ENCODE measurements around the gene MAPK4. TPM values are rescaled to one million over a fixed set of nuclear protein-coding genes. Genes with fewer than 3 reads are reported as not detected.

Gene MAPK4
- total RNA-seq, 6 donors from 2014 or later = 1.0 to 12.0 (median 6.7) TPM

DNA sequence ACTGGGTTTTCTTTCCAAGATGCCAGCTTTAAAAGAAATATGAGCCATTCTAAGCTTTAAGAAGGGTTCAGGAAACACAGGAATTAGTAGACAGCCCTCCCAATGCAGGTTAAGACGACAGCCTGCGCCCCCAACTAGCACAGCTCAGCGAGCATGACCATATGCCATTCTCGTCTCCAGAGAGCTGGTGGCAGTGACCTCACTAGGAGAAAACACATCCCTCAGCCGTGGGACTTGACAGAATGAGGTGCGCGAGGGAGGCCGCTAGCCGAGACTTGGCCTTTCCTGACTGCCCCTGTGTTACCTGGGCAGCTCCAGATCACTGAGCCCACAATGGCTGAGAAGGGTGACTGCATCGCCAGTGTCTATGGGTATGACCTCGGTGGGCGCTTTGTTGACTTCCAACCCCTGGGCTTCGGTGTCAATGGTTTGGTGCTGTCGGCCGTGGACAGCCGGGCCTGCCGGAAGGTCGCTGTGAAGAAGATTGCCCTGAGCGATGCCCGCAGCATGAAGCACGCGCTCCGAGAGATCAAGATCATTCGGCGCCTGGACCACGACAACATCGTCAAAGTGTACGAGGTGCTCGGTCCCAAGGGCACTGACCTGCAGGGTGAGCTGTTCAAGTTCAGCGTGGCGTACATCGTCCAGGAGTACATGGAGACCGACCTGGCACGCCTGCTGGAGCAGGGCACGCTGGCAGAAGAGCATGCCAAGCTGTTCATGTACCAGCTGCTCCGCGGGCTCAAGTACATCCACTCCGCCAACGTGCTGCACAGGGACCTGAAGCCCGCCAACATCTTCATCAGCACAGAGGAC is 103.9 kb downstream of the MAPK4 start:
- TF ChIP-seq POLR2AphosphoS5 (IDR thresholded peaks at IDR 0.05) = no peak
- TF ChIP-seq POLR2A (IDR thresholded peaks at IDR 0.05) = no peak
- TF ChIP-seq EP300 (IDR thresholded peaks at IDR 0.05) = no peak
- TF ChIP-seq, protein P1, sequence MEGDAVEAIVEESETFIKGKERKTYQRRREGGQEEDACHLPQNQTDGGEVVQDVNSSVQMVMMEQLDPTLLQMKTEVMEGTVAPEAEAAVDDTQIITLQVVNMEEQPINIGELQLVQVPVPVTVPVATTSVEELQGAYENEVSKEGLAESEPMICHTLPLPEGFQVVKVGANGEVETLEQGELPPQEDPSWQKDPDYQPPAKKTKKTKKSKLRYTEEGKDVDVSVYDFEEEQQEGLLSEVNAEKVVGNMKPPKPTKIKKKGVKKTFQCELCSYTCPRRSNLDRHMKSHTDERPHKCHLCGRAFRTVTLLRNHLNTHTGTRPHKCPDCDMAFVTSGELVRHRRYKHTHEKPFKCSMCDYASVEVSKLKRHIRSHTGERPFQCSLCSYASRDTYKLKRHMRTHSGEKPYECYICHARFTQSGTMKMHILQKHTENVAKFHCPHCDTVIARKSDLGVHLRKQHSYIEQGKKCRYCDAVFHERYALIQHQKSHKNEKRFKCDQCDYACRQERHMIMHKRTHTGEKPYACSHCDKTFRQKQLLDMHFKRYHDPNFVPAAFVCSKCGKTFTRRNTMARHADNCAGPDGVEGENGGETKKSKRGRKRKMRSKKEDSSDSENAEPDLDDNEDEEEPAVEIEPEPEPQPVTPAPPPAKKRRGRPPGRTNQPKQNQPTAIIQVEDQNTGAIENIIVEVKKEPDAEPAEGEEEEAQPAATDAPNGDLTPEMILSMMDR (IDR thresholded peaks at IDR 0.05) = no peak
- Histone ChIP-seq H3K27me3 (no peaks in the 10 kb centered on the region), H3K4me3 (no peak overlapping the region), H3K9me3 (peaks cover 0 to 6% (median 2%) of the 10 kb centered on the region in 4 donors), H3K36me3 (no peaks in the 10 kb centered on the region), H3K27ac (no peak overlapping the region), H3K4me1 (no peaks in the 10 kb centered on the region)
- 90 to 93% methylated on average over 30 to 40 of the region's 40 CpGs for WGBS, 2 donors
- ATAC-seq (ENCODE audit: low FRiP score in 2 of 2) (no peak), DNase-seq (peak in 1 of 2 donors; percentile 54)

GRCh38 chr18:50665015-50665414 is 105.1 kb downstream of the MAPK4 start:
- H3K9me3 ChIP-seq = peaks cover 0 to 6% (median 2%) of the 10 kb centered on the region in 4 donors
- H3K27me3 ChIP-seq = no peaks in the 10 kb centered on the region
- H3K27ac ChIP-seq = no peak overlapping the region
- TF ChIP-seq, protein P1 (IDR thresholded peaks at IDR 0.05) = no peak
- TF ChIP-seq EP300 (IDR thresholded peaks at IDR 0.05) = no peak
- no peak for TF ChIP-seq POLR2A (IDR thresholded peaks at IDR 0.05)
- TF ChIP-seq POLR2AphosphoS5 (IDR thresholded peaks at IDR 0.05) = no peak
- DNase-seq (no peak), ATAC-seq (ENCODE audit: low FRiP score in 2 of 2) (no peak)
- H3K4me3 ChIP-seq = no peak overlapping the region
- no peaks in the 10 kb centered on the region for H3K36me3 ChIP-seq
- 54 to 61% methylated on average over 6 of the region's 6 CpGs for WGBS, 2 donors
- H3K4me1 ChIP-seq = no peaks in the 10 kb centered on the region

- ATAC-seq (ENCODE audit: low FRiP score in 2 of 2) = no peak
- no peak overlapping the region for H3K27ac ChIP-seq
- no peaks in the 10 kb centered on the region for H3K27me3 ChIP-seq
These were observed 105.6 kb downstream of the MAPK4 start for GRCh38 chr18:50665519-50665918.

DNA sequence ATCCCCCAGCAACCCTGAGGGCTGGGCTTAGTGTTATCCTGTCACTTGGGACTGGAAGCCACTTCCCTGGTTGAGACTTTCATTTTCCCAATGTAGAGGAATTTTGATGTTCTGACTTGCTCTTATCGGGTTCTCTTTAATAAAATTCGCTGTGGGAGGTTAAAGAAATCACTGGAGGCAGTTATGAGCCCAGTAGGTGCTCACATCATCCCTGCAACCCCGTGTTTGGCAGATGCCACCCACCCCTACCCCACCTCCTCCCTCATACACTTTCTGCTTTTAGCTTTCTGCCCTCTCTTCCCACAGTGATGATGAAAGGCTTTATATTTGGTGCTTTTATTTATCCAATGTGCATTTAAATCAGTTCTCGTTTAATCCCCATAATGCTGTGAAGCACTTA is 106.6 kb downstream of the MAPK4 start:
- DNase-seq (no peak), ATAC-seq (ENCODE audit: low FRiP score in 2 of 2) (no peak)
- Histone ChIP-seq H3K27ac (no peak overlapping the region), H3K4me3 (no peak overlapping the region), H3K27me3 (no peaks in the 10 kb centered on the region), H3K9me3 (peaks cover 0 to 6% (median 2%) of the 10 kb centered on the region in 4 donors), H3K36me3 (no peaks in the 10 kb centered on the region), H3K4me1 (no peaks in the 10 kb centered on the region)
- no peak for TF ChIP-seq POLR2AphosphoS5 (IDR thresholded peaks at IDR 0.05)
- no peak for TF ChIP-seq EP300 (IDR thresholded peaks at IDR 0.05)
- TF ChIP-seq POLR2A (IDR thresholded peaks at IDR 0.05) = no peak
- TF ChIP-seq, protein P1 (IDR thresholded peaks at IDR 0.05) = no peak
- 75 to 85% methylated on average over 4 of the region's 4 CpGs for WGBS, 2 donors

More at GRCh38 chr18:50665519-50665918, 105.6 kb downstream of the MAPK4 start:
- H3K4me3 ChIP-seq = no peak overlapping the region
- TF ChIP-seq, protein P1 (IDR thresholded peaks at IDR 0.05) = no peak
- TF ChIP-seq POLR2A (IDR thresholded peaks at IDR 0.05) (no peak), POLR2AphosphoS5 (IDR thresholded peaks at IDR 0.05) (no peak), EP300 (IDR thresholded peaks at IDR 0.05) (no peak)
- H3K4me1 ChIP-seq = no peaks in the 10 kb centered on the region
- H3K9me3 ChIP-seq = peaks cover 0 to 6% (median 2%) of the 10 kb centered on the region in 4 donors
- no peak for DNase-seq
- no peaks in the 10 kb centered on the region for H3K36me3 ChIP-seq

GRCh38 chr18:50671376-50671775 is 111.5 kb downstream of the MAPK4 start:
- WGBS, 2 donors = 83 to 92% methylated on average over 3 of the region's 3 CpGs
- TF ChIP-seq, protein P1 (IDR thresholded peaks at IDR 0.05) = no peak
- no peak for TF ChIP-seq POLR2A (IDR thresholded peaks at IDR 0.05)
- no peak for TF ChIP-seq EP300 (IDR thresholded peaks at IDR 0.05)
- no peak for TF ChIP-seq POLR2AphosphoS5 (IDR thresholded peaks at IDR 0.05)
- Histone ChIP-seq H3K4me3 (no peak overlapping the region), H3K4me1 (no peaks in the 10 kb centered on the region), H3K27me3 (no peaks in the 10 kb centered on the region), H3K27ac (no peak overlapping the region), H3K9me3 (no peaks in the 10 kb centered on the region), H3K36me3 (no peaks in the 10 kb centered on the region)
- ATAC-seq (ENCODE audit: low FRiP score in 2 of 2) = no peak
- no peak for DNase-seq

Measured in upper lobe of left lung (tissue), 6 donors.